HepG2 (cell line): ENCODE data around the gene CKMT2. TPM values are rescaled to one million over a fixed set of nuclear protein-coding genes. Genes with fewer than 3 reads are reported as not detected.

Source experiments
- ATAC-seq: fragments of 200-7000 bp; cut with Tn5 transposase; 3 replicates; pipeline ENCODE4 v1.9.1; 2020; ENCODE audit warnings: mild to moderate bottlenecking, moderate library complexity
- BruUV-seq: library from RNA; stranded (reverse); fragments of 400-500 nt; replicated peaks from 2 replicates; lab custom pipeline; 2021; lab: Mats Ljungman, UMichigan
- CTCF ChIA-PET: fragments of 300-600 bp; formaldehyde crosslinking; extraction: SDS; loops from one replicate; lab custom pipeline; 2021; ENCODE audit warnings: low total read pairs, inconsistent platforms, low intra/inter-chr PET ratio; lab: Yijun Ruan, JAX
- POLR2A ChIA-PET: fragments of 350-600 bp; sonication (Branson Sonifier 250); formaldehyde crosslinking; loops from one replicate; lab custom pipeline; 2020; ENCODE audit warnings: antibody characterized with exemption, inconsistent platforms; lab: Yijun Ruan, JAX
- DNase-seq: peaks from one replicate; pipeline ENCODE4 v3.0.0-alpha.2; 2015; ENCODE audit warnings: low spot score
- FAIRE-seq: peaks from 3 replicates; lab custom pipeline; 2011; peaks lifted over from hg19 to GRCh38; lab: Jason Lieb, UNC
- H2AFZ ChIP-seq: one replicate; pipeline ENCODE4 v1.6.1; 2011; ENCODE audit warnings: low read length, inconsistent platforms
- H3K27ac ChIP-seq: fragments of 300-600 bp; 3 replicates; pipeline ENCODE4 v1.8.0; 2011; ENCODE audit warnings: mixed run types, mild to moderate bottlenecking, mixed read lengths, low read length, inconsistent platforms; ENCODE audit not compliant: insufficient read depth; ENCODE audit errors: extremely low read length
- H3K27me3 ChIP-seq, 2 experiments: fragments of 200-600 bp in 1 of 2; 2 replicates in 1 of 2; 3 replicates in 1 of 2; pipeline versions ENCODE4 v1.6.0 to v1.8.0; 2011; ENCODE audit warnings: low read length in 2 of 2, mild to moderate bottlenecking in 2 of 2, moderate library complexity in 2 of 2, inconsistent platforms in 1 of 2; ENCODE audit not compliant: insufficient read depth in 2 of 2, control insufficient read depth in 1 of 2
- H3K36me3 ChIP-seq, 2 experiments: fragments of 200-600 bp in 1 of 2; replicated peaks in 1 of 2; 2 replicates in 1 of 2; 3 replicates in 1 of 2; pipeline versions ENCODE4 v1.5.1 to v1.8.0; 2011; ENCODE audit warnings: low read length in 2 of 2, inconsistent platforms in 1 of 2; ENCODE audit not compliant: insufficient read depth in 2 of 2, control insufficient read depth in 1 of 2
- H3K4me1 ChIP-seq: 2 replicates; pipeline ENCODE4 v1.5.1; 2012; ENCODE audit warnings: low read length, inconsistent platforms; ENCODE audit not compliant: insufficient read depth
- H3K4me2 ChIP-seq: 2 replicates; pipeline ENCODE4 v1.6.0; 2011; ENCODE audit warnings: low read depth, low read length, inconsistent platforms
- H3K4me3 ChIP-seq, 3 experiments: fragments of 200-600 bp in 1 of 3; sonication (generic), shearing (Covaris generic) in 1 of 3; replicated peaks in 1 of 3; 2 replicates each; pipeline ENCODE4 v1.5.1; 2011 to 2016; ENCODE audit warnings: low read length in 3 of 3, inconsistent platforms in 2 of 3, low read depth in 2 of 3, mild to moderate bottlenecking in 2 of 3, control low read depth in 1 of 3, mixed read lengths in 1 of 3; ENCODE audit not compliant: insufficient read depth in 1 of 3
- H3K79me2 ChIP-seq: one replicate; pipeline ENCODE4 v1.6.1; 2011; ENCODE audit warnings: low read length, inconsistent platforms; ENCODE audit not compliant: insufficient read depth
- H3K9ac ChIP-seq: 2 replicates; pipeline ENCODE4 v1.6.0; 2011; ENCODE audit warnings: mild to moderate bottlenecking, low read depth, low read length, inconsistent platforms; ENCODE audit not compliant: insufficient read depth
- H3K9me3 ChIP-seq: 2 replicates; pipeline ENCODE4 v1.5.1; 2012; ENCODE audit warnings: mild to moderate bottlenecking, low read length
- H4K20me1 ChIP-seq: 2 replicates; pipeline ENCODE4 v1.6.0; 2011; ENCODE audit warnings: inconsistent platforms, mild to moderate bottlenecking, low read length, moderate library complexity; ENCODE audit not compliant: insufficient read depth
- AHR ChIP-seq: IDR thresholded peaks from 2 replicates; pipeline ENCODE4 v1.6.1; 2018; ENCODE audit warnings: missing genetic modification reagents, missing compliant biosample characterization
- ARNT2 ChIP-seq: sonication (generic); formaldehyde crosslinking; IDR thresholded peaks from 2 replicates; pipeline ENCODE4 v1.8.0; 2022; ENCODE audit warnings: mild to moderate bottlenecking, low read depth, missing genetic modification reagents, moderate library complexity
- JUND ChIP-seq: sonication (generic); formaldehyde crosslinking; IDR thresholded peaks from 2 replicates; pipeline ENCODE4 v1.8.0; 2022; ENCODE audit warnings: mild to moderate bottlenecking, missing genetic modification reagents
- KMT2B ChIP-seq: IDR thresholded peaks from 2 replicates; pipeline ENCODE4 v1.6.1; 2016; ENCODE audit warnings: missing genetic modification reagents, missing compliant biosample characterization
- PITX1 ChIP-seq: sonication (generic); formaldehyde crosslinking; IDR thresholded peaks from 2 replicates; pipeline ENCODE4 v1.5.1; 2020; ENCODE audit warnings: mild to moderate bottlenecking, missing genetic modification reagents
- TCF12 ChIP-seq, 2 experiments: fragments of 450-650 bp in 1 of 2; sonication (generic) in 1 of 2; formaldehyde crosslinking in 1 of 2; IDR thresholded peaks; 2 replicates each; pipeline versions ENCODE4 v1.6.1 to v1.8.0; 2017 to 2022; ENCODE audit warnings: antibody characterized with exemption in 1 of 2, mild to moderate bottlenecking in 1 of 2, missing genetic modification reagents in 1 of 2, moderate library complexity in 1 of 2
- ZEB1 ChIP-seq: IDR thresholded peaks from 2 replicates; pipeline ENCODE4 v1.6.1; 2012; ENCODE audit warnings: mild to moderate bottlenecking, low read depth, inconsistent platforms; ENCODE audit not compliant: insufficient replicate concordance
- ZNF557 ChIP-seq: sonication (generic); formaldehyde crosslinking; IDR thresholded peaks from 2 replicates; pipeline ENCODE4 v1.4.0; 2020; ENCODE audit warnings: missing genetic modification reagents
- WGBS: methylation state at CpG from one replicate; pipeline ENCODE4 v1.1.6; 2017; ENCODE audit warnings: low lambda C conversion rate; 5-methylcytosine and 5-hydroxymethylcytosine counted together
- in situ Hi-C: cut with HindIII; loops from 2 replicates; pipeline ENCODE4 v1.10.0; 2017; ENCODE audit warnings: low pct_unique_long_range_greater_than_20kb; ENCODE audit not compliant: extremely low pct_ligation_motif_present
- intact Hi-C: fragments of 100-400 bp; cut with micrococcal nuclease; formaldehyde crosslinking; loops from one replicate; pipeline ENCODE4 v1.10.0; 2022; ENCODE audit not compliant: unreplicated experiment
- polyA plus RNA-seq, 8 experiments: library from polyadenylated mRNA; depleted of rRNA in 3 of 8; stranded (reverse) in 7 of 8; unstranded in 1 of 8; fragments of >200 nt; fragmentation: Illumina TruSeq in 4 of 8; extraction: Trizol in 4 of 8; gene quantifications; 2 replicates each; pipeline versions ENCODE4 v1.2.1 to v1.2.3, GENCODE V29; 2011 to 2016; ENCODE audit warnings: low read depth in 4 of 8, missing spikeins in 1 of 8, mixed read lengths in 1 of 8; ENCODE audit not compliant: insufficient read depth in 1 of 8
- total RNA-seq, 5 experiments: library from RNA; depleted of rRNA; stranded (reverse); fragments of >200 nt; fragmentation: Illumina TruSeq; extraction: Trizol; gene quantifications; 2 replicates each; pipeline ENCODE4 v1.2.3, GENCODE V29; 2016; ENCODE audit warnings: low read depth in 1 of 5
- TF ChIP-seq, protein P1 (sequence below): sonication (generic); formaldehyde crosslinking; IDR thresholded peaks from 2 replicates; pipeline ENCODE4 v1.4.0; 2020; ENCODE audit warnings: missing genetic modification reagents
- TF ChIP-seq, protein P2 (sequence below): sonication (generic); formaldehyde crosslinking; IDR thresholded peaks from 2 replicates; pipeline ENCODE4 v1.5.1; 2020; ENCODE audit warnings: missing genetic modification reagents, mild to moderate bottlenecking, borderline replicate concordance
- TF ChIP-seq, protein P3 (sequence below): sonication (generic); formaldehyde crosslinking; IDR thresholded peaks from 2 replicates; pipeline ENCODE4 v1.4.0; 2020; ENCODE audit warnings: mild to moderate bottlenecking, missing genetic modification reagents

Gene CKMT2
- total and polyA plus RNA-seq, 2 of the 13 experiments (the other 11 are each of a cell fraction or from before 2014, with no cell fraction given): 1.2 to 8.8 TPM

DNA sequence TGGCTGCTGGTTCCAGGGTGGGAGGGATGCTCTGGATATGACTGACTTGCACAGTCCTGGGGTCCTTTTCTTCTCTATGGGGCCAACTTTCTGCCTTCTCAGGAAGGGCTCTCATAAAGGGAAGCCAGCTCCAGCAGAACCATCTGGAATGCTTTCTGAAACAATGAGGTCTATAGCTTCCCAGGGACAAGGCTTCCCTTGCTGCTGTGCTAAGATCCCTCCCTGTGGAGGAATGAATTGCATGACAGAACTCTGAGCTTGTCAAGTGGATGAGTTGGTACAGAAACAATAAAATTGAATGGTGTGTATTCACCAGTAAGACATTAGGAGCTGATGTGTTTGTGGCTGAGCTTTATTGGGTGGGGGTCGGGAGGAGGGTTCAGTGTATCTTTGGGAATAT lies 19.8 kb downstream of the CKMT2 start:
- 92% methylated on average over 1 of the region's 1 CpG for WGBS
- no peak for DNase-seq
- Histone ChIP-seq H3K36me3 (peaks cover 0 to 7% of the 10 kb centered on the region in 2 experiments; a peak in 1 of 5 replicates), H3K9me3 (no peaks in the 10 kb centered on the region), H3K4me3 (no peak overlapping the region), H3K9ac (no peak overlapping the region), H2AFZ (no peak overlapping the region), H4K20me1 (no peaks in the 10 kb centered on the region), H3K27ac (no peak overlapping the region), H3K79me2 (no peaks in the 10 kb centered on the region)
- no peak for ATAC-seq
- no TSS peak for BruUV-seq
- CTCF ChIA-PET: no interaction called here
- TF ChIP-seq ARNT2 (CRISPR knock-in tag) (no peak), PITX1 (CRISPR knock-in tag) (no peak), ZNF557 (CRISPR knock-in tag) (no peak), TCF12 (IDR thresholded peaks at IDR 0.05) (no peak), TCF12 (CRISPR knock-in tag; IDR thresholded peaks at IDR 0.05) (no peak), AHR (CRISPR knock-in tag) (no peak), JUND (CRISPR knock-in tag) (no peak), ZEB1 (no peak), KMT2B (CRISPR knock-in tag) (no peak)
- TF ChIP-seq, protein P1, sequence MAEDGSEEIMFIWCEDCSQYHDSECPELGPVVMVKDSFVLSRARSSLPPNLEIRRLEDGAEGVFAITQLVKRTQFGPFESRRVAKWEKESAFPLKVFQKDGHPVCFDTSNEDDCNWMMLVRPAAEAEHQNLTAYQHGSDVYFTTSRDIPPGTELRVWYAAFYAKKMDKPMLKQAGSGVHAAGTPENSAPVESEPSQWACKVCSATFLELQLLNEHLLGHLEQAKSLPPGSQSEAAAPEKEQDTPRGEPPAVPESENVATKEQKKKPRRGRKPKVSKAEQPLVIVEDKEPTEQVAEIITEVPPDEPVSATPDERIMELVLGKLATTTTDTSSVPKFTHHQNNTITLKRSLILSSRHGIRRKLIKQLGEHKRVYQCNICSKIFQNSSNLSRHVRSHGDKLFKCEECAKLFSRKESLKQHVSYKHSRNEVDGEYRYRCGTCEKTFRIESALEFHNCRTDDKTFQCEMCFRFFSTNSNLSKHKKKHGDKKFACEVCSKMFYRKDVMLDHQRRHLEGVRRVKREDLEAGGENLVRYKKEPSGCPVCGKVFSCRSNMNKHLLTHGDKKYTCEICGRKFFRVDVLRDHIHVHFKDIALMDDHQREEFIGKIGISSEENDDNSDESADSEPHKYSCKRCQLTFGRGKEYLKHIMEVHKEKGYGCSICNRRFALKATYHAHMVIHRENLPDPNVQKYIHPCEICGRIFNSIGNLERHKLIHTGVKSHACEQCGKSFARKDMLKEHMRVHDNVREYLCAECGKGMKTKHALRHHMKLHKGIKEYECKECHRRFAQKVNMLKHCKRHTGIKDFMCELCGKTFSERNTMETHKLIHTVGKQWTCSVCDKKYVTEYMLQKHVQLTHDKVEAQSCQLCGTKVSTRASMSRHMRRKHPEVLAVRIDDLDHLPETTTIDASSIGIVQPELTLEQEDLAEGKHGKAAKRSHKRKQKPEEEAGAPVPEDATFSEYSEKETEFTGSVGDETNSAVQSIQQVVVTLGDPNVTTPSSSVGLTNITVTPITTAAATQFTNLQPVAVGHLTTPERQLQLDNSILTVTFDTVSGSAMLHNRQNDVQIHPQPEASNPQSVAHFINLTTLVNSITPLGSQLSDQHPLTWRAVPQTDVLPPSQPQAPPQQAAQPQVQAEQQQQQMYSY (CRISPR knock-in tag): no peak
- TF ChIP-seq, protein P2, sequence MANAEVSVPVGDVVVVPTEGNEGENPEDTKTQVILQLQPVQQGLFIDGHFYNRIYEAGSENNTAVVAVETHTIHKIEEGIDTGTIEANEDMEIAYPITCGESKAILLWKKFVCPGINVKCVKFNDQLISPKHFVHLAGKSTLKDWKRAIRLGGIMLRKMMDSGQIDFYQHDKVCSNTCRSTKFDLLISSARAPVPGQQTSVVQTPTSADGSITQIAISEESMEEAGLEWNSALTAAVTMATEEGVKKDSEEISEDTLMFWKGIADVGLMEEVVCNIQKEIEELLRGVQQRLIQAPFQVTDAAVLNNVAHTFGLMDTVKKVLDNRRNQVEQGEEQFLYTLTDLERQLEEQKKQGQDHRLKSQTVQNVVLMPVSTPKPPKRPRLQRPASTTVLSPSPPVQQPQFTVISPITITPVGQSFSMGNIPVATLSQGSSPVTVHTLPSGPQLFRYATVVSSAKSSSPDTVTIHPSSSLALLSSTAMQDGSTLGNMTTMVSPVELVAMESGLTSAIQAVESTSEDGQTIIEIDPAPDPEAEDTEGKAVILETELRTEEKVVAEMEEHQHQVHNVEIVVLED (CRISPR knock-in tag): no peak
- TF ChIP-seq, protein P3, sequence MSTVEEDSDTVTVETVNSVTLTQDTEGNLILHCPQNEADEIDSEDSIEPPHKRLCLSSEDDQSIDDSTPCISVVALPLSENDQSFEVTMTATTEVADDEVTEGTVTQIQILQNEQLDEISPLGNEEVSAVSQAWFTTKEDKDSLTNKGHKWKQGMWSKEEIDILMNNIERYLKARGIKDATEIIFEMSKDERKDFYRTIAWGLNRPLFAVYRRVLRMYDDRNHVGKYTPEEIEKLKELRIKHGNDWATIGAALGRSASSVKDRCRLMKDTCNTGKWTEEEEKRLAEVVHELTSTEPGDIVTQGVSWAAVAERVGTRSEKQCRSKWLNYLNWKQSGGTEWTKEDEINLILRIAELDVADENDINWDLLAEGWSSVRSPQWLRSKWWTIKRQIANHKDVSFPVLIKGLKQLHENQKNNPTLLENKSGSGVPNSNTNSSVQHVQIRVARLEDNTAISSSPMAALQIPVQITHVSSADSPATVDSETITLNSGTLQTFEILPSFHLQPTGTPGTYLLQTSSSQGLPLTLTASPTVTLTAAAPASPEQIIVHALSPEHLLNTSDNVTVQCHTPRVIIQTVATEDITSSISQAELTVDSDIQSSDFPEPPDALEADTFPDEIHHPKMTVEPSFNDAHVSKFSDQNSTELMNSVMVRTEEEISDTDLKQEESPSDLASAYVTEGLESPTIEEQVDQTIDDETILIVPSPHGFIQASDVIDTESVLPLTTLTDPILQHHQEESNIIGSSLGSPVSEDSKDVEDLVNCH: no peak
- TF ChIP-seq, all 625 proteins: peak for 0
- FAIRE-seq: no peak
- intact Hi-C loops: no loop called here
- POLR2A ChIA-PET: no interaction called here
- Histone ChIP-seq H3K4me1 (no peaks in the 10 kb centered on the region), H3K27me3 (no peaks in the 10 kb centered on the region), H3K4me2 (no peak overlapping the region)
- in situ Hi-C loops: no loop called here
